Mesodermal cell (in vitro differentiated cells): Measurements from ENCODE around the gene TMEM266.

Experiments used
- H3K27ac ChIP-seq: 2 replicates; pipeline ENCODE4 v1.7.0; 2013; ENCODE audit warnings: mild to moderate bottlenecking, low read depth, low read length, moderate library complexity; ENCODE audit not compliant: severe bottlenecking
- H3K36me3 ChIP-seq: 2 replicates; pipeline ENCODE4 v1.7.1; 2013; ENCODE audit warnings: mild to moderate bottlenecking, low read length, moderate library complexity; ENCODE audit not compliant: control insufficient read depth, insufficient read depth
- H3K4me1 ChIP-seq: one replicate; pipeline ENCODE4 v1.7.1; 2013; ENCODE audit warnings: mild to moderate bottlenecking, low read length; ENCODE audit not compliant: insufficient read depth, control insufficient read depth, poor library complexity, severe bottlenecking
- H3K4me3 ChIP-seq: 2 replicates; pipeline ENCODE4 v1.7.0; 2013; ENCODE audit warnings: low read length, control low read depth, mild to moderate bottlenecking; ENCODE audit not compliant: insufficient read depth, poor library complexity, severe bottlenecking; ENCODE audit errors: extremely low read depth
- H3K9me3 ChIP-seq: 2 replicates; pipeline ENCODE4 v1.7.1; 2013; ENCODE audit warnings: mild to moderate bottlenecking, low read length, moderate library complexity; ENCODE audit not compliant: control insufficient read depth
- WGBS, 2 experiments: methylation state at CpG; one replicate each; pipeline ENCODE4 v1.1.5; 2013; ENCODE audit warnings: missing lambda C conversion rate in 2 of 2; ENCODE audit not compliant: insufficient coverage in 2 of 2; 5-methylcytosine and 5-hydroxymethylcytosine counted together

The TMEM266 gene

DNA sequence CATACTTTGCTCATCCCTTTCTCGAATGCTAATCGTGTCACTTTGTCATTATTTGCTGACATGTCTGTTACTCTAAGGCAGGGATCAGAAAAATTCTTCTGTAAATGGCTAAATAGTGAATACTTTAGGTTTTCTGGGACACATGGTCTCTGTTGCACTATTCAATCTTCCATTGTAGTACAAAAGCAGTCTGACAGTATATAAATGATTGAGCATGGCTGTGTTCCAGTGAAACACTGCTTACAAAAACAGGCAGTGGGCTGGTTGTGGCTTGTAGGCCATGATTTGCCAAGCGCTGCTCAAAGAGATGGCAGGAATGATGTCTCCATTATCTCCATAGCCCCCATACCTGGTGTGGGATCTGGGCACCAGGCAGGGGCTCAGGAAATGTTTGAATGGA, 45.6 kb downstream of the TMEM266 start:
- H3K27ac ChIP-seq, result no peak overlapping the region
- WGBS, 2 experiments, result 83% methylated on average over 1 of the region's 3 CpGs; no CpG with 5 or more reads in 1 of the 2 experiments
- no peaks in the 10 kb centered on the region for H3K9me3 ChIP-seq
- H3K4me1 ChIP-seq, result no peaks in the 10 kb centered on the region
- no peak overlapping the region for H3K4me3 ChIP-seq
- no peaks in the 10 kb centered on the region for H3K36me3 ChIP-seq

DNA sequence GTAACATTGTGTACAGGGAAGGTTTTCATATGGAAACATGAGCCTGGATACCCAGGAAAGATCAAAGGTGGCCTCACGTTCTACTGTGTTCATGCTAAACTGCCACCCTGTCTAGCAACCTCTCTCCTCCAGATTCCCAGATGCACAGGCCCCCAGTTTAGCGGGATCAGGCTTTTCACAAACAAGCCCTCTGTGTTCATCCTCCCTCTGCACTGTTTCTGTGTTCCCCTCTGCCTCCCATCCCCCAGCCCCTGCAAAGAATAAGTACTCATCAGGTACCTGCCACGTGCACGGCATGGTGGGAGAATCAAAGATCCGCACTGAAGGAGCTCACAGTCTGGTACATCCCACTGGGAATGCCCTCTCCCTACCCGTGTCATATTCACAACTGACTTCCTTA, 46.1 kb downstream of the TMEM266 start:
- WGBS, 2 experiments, result 86 to 100% methylated on average over 5 to 6 of the region's 6 CpGs
- Histone ChIP-seq H3K27ac (no peak overlapping the region), H3K9me3 (no peaks in the 10 kb centered on the region), H3K4me3 (no peak overlapping the region), H3K4me1 (no peaks in the 10 kb centered on the region), H3K36me3 (no peaks in the 10 kb centered on the region)

DNA sequence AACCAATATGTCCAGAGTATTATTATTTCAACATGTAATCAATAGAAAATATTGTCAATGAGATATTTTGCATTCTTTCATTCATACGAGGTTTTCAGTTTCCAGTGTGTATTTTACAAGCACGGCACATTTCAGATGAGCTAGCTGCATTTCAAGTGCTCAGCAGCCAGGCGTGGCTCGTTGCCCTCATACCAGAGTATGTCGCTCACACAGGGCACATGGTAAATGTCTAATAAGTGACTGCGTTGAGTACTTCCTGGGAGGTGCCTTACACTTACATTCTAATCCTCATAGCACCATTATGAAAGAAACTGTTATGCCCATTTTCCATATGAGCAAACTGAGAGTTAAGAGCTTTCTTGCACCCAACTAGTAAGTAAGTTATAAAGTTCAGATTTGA, 47.4 kb downstream of the TMEM266 start:
- Histone ChIP-seq H3K27ac (no peak overlapping the region), H3K4me3 (no peak overlapping the region), H3K4me1 (no peaks in the 10 kb centered on the region), H3K36me3 (no peaks in the 10 kb centered on the region), H3K9me3 (no peaks in the 10 kb centered on the region)
- 80 to 94% methylated on average over 4 to 6 of the region's 6 CpGs for WGBS, 2 experiments

DNA sequence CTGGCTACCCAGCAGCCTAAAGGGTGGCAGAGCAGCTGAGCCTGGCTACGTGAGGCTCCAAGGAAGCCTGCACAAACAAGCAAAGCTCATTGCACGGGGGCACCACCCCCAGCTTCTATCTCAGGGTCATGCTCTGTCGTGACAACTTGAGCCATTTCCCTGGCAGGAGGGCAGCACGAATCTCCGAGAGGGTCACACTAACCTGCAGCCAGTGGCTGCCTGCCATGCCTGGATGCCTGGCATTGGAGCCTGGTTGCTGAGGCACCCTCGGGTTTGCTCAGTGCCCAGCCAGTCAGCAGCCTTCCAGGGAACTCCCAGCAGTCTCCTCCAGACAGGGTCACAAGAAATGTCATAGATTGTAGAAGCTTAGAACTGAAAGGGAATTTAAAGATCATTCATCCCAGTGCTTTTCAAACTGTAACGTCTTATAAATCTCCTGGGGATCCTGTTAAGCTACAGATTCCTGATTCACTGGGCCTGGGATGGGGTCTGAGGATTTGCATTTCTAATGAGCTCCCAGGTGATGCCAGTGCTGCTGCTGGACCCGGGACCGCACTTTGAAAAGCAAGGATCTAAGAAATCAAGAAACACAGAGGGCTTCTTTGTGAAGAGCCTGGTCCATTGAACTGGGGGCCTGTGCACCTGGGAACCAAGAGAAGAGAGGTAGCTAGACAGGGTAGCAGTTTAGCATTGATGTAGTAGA, 48.4 kb downstream of the TMEM266 start:
- WGBS, 2 experiments, result 68 to 74% methylated on average over 8 to 9 of the region's 9 CpGs

DNA sequence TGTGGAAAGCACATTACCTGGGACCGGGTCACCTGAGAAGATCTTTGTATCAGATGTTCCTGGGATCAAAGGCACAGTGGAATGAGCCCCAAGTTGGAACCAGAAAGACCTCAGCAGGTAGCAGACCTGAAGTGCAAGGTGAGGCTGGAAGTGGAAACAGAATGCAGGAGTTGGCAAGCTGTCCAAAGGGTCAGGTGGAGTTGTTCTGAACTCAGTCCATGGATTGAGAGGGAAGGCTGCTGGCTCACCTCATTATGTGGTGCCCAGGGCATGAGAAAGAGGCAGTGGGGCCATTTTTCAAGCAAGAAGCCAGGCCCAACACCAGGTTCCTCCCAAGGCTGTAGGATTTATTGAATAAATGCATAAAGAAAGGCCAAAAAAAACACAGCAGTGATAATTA, 49.3 kb downstream of the TMEM266 start:
- Histone ChIP-seq H3K4me1 (no peaks in the 10 kb centered on the region), H3K4me3 (no peak overlapping the region), H3K9me3 (no peaks in the 10 kb centered on the region), H3K27ac (no peak overlapping the region), H3K36me3 (no peaks in the 10 kb centered on the region)
- 90 to 100% methylated on average over 1 of the region's 1 CpG for WGBS, 2 experiments

More for the DNA sequence above, 48.4 kb downstream of the TMEM266 start:
- no peaks in the 10 kb centered on the region for H3K9me3 ChIP-seq
- no peaks in the 10 kb centered on the region for H3K36me3 ChIP-seq
- no peaks in the 10 kb centered on the region for H3K4me1 ChIP-seq
- H3K27ac ChIP-seq, result no peak overlapping the region
- no peak overlapping the region for H3K4me3 ChIP-seq

DNA sequence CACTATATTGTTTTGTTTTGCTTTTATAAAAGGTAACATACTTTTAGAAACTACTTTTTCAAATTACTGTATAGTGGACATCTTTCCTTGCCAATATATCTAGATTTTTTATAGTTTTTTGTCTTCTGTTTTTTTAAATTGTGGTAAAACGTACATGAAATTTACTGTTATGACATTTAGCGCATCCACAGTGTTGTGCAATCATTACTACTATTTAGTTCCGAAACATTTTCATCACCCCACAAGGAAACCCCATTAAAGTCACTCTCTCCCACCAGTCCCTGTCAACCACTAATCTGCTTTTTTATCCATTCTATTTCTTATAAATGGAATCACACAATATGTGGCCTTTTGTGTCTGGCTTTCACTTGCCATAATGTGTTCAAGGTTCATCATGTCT, 54.8 kb downstream of the TMEM266 start:
- no peaks in the 10 kb centered on the region for H3K36me3 ChIP-seq
- 91 to 100% methylated on average over 2 of the region's 3 CpGs for WGBS, 2 experiments
- H3K9me3 ChIP-seq, result no peaks in the 10 kb centered on the region

DNA sequence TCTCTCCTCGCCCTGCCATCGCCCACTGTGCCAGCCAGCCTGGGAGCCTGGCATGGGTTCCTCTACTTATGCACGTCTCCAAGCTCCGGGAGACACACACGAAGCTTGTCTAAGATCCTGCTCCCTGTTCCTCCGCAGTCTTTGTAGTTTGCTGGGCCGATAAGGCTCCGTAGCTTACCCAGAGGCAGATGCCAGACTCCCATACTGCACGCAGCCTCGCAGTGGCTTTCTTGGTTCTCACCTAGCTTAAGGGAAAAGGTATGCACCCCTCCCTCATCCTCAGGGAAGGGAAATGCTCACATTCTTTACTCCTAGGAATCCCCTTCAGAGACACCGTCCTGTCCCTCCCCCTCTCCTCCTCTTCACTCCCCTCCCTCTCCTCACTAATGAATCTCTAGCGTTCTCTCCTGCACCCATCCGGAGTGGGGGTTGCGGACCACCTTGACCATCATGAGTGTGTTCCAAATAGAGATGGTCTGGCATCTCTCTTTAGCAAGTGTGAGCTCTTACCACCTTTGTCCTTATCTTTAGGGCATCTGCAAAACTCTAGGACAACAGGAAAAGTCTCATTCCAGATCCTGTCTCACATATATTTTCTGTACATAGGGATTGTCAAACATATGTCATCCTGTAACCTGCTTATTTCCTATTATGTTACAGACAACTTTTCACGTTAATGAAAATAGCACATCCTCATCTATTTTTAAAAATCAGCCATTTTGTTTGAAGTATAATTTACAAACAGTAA, 56.5 kb downstream of the TMEM266 start:
- no peaks in the 10 kb centered on the region for H3K36me3 ChIP-seq
- WGBS, 2 experiments, result 33 to 36% methylated on average over 13 to 15 of the region's 15 CpGs
- H3K27ac ChIP-seq, result no peak overlapping the region
- peaks cover 4% of the 10 kb centered on the region for H3K4me1 ChIP-seq
- H3K9me3 ChIP-seq, result no peaks in the 10 kb centered on the region
- no peak overlapping the region for H3K4me3 ChIP-seq

More for the DNA sequence above, 54.8 kb downstream of the TMEM266 start:
- peaks cover 4% of the 10 kb centered on the region for H3K4me1 ChIP-seq
- H3K4me3 ChIP-seq, result no peak overlapping the region
- H3K27ac ChIP-seq, result no peak overlapping the region

DNA sequence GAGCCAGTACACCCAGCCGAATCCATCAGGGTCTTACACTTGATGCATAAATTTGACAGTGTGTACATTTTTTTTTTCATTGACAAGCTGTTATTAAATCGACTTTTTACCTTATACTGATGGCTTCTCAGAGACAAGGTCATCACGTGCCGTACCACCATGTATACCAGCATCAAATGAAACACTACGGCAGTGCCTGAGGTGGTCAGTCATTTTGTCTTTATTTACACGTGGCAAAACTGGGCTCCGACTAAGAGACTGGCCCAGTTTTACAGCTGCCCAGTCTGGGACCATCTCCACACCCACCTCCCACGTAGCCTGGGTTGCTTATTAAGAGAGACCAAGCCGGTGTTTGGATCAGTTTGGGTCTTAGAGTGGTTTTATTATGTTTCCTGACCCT, 57.4 kb downstream of the TMEM266 start:
- no peak overlapping the region for H3K27ac ChIP-seq
- no peaks in the 10 kb centered on the region for H3K9me3 ChIP-seq
- H3K4me3 ChIP-seq, result no peak overlapping the region
- H3K4me1 ChIP-seq, result peaks cover 4% of the 10 kb centered on the region
- no peaks in the 10 kb centered on the region for H3K36me3 ChIP-seq
- WGBS, 2 experiments, result 93 to 94% methylated on average over 5 to 8 of the region's 9 CpGs

DNA sequence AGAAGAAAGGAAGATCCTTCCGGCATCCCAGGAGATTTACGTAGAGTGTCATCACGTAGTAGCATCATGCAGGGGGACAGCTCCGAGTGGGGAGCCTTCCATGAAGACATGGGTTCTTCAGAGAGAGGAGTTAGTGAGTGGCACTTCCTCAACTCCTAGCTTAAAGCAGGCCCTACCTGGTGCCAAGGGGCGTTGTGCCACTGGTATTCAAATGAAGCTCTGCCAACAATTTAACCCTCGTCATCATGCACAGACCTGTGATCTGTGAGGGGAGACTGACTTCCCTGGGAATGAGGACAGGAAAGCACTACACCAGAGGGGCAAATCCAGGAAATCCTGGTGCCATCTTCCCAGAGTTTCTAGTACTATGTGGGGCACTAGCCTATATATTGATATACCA, 59.0 kb downstream of the TMEM266 start:
- Histone ChIP-seq H3K4me1 (peaks cover 4% of the 10 kb centered on the region), H3K27ac (no peak overlapping the region), H3K4me3 (no peak overlapping the region), H3K36me3 (no peaks in the 10 kb centered on the region), H3K9me3 (no peaks in the 10 kb centered on the region)
- 91 to 97% methylated on average over 4 of the region's 6 CpGs for whole genome bisulfite sequencing, 2 experiments

DNA sequence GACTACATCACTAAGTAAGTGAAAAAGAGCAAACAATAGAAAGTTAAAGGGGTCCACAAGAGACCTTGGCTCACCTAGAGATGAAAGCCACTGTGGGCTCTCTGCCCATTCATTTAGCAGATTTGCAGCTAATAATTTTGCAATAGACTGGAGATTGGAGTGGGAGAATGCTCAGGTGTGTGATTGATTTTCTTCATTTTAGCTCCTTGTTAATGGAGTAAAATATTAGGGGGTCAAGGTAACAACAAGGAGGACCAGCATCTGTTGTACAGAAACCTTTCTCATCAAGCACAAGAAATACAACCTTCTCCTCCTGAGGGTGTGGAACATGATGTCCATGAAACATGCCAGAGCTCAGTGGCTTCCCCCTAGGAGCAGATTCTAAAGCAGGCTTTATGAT, 63.2 kb downstream of the TMEM266 start:
- Histone ChIP-seq H3K27ac (no peak overlapping the region), H3K9me3 (no peaks in the 10 kb centered on the region), H3K4me3 (no peak overlapping the region), H3K36me3 (no peaks in the 10 kb centered on the region), H3K4me1 (no peaks in the 10 kb centered on the region)

DNA sequence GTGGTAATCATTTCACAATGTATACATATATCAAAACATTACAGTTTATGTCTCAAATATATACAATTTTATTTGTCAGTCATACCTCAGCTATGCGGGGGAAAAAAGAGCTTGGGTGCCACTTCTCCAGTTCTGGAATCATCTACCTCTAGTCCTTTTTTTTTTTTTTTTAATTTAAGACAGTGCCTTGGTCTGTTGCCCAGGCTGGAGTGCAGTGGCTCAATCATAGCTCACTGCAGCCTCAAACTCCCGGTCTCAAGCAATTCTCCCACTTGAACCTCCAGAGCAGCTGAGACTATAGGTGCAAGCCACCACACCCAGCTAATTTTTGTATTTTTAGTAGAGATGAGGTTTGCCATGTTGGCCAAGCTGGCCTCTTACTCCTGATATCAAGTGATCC, 67.4 kb downstream of the TMEM266 start:
- 80 to 100% methylated on average over 1 of the region's 2 CpGs for WGBS, 2 experiments
- Histone ChIP-seq H3K9me3 (no peaks in the 10 kb centered on the region), H3K27ac (no peak overlapping the region), H3K4me1 (no peaks in the 10 kb centered on the region), H3K36me3 (no peaks in the 10 kb centered on the region), H3K4me3 (no peak overlapping the region)
